Anterior cingulate cortex (tissue), 58 donors: ENCODE results near the gene PLCXD3.
A peak's percentile ranks its signal among the peaks of the same experiment; 100 is the strongest.

ENCODE experiments used
- DNase-seq, 58 donors: peaks; one replicate each; lab custom pipeline; 2025; lab: John Stamatoyannopoulos, UW

Gene PLCXD3, protein sequence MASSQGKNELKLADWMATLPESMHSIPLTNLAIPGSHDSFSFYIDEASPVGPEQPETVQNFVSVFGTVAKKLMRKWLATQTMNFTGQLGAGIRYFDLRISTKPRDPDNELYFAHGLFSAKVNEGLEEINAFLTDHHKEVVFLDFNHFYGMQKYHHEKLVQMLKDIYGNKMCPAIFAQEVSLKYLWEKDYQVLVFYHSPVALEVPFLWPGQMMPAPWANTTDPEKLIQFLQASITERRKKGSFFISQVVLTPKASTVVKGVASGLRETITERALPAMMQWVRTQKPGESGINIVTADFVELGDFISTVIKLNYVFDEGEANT

DNA sequence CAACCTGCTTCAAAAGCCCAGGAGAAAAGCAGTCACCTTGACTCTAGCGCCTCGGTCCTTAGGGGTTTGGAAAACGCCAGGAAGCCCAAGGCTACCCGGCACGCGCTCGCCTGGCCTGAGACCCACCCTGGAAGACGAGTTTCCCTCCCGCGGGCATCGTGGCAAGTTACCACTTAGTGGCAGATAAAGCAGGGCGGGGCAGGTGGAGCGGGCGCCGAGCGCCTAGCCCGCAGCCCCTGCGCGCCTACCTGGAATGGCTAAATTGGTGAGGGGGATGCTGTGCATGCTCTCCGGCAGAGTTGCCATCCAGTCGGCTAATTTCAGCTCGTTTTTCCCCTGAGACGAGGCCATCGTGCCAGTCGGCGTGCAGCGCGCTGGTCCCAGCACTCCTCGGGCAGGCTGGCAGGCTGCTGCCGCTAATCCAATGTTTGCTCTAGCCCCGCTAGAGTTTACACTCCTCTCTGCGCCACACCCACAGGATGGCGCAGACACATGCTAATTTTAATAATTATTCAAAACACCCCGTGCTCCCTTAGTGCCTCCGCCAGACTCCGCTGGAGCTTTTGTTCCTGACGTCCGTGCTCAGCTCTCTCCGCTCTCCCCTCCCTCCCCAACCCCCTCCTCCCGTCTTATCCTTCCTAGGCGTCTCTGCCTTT lies at the start of gene PLCXD3:
TSS of gene PLCXD3 (minus strand) at position 426 of the 656 bp plus-strand sequence. CDS start at position 351, 75 bp downstream.
- peak in 15 of 58 donors; percentile 2 to 46 (median 15) for DNase-seq

DNA sequence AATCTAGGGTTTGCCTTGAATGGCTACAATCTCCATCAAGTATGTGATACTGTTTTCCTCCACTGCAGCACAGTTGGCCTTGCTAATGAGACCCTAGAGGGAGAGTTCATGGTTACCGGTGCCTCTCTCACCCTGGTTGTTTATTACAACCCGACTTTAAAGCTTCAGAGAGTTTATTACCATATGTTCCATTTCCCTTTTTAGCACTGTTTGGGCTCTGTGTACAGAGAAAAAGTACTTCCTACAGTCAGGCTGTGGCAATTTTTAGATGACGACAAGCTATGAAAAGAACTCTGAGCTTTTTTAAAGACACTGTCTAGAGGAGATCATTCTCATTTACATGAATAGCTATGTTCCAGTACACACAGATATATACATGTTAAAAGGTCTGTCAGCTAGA lies 48.8 kb upstream of the PLCXD3 start:
- no peak for DNase-seq

DNA sequence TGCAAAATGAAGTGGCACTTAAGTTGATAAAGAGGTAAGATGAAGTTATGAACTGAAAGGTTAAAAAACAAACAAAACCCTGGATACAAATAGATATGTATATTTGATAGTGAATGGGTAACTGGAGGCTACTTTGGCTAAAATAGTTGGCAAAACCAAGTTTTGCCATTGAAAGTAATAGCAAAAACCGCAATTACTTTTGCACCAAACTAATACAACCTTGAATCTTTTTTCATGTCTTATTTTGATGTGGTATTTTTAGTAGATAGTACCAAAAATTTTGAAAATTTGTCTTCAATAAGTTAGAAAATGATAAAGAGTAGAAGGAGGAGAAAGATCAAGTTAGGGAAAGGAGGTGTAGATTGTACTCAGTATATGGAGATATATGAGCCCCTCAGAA lies 47.9 kb upstream of the PLCXD3 start:
- DNase-seq = no peak

DNA sequence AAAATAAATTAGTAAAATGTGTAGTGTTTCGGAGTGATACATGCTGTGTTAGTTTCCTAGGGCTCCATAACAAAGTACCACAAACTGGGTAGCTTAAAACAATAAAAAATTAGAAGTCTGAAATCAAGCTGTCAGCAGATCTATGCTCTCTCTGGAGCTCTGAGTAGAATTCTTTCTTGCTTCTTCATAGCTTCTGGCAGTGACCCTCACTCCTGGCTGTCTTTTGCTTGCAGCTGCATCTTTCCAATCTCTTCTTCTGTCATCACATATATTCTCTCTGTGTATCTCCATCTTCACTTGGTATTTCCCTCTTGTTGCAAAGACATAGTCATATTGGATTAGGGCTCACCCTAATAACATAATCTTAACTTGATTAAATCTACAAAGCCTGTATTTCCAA lies 37.6 kb upstream of the PLCXD3 start:
- no peak for DNase-seq

DNA sequence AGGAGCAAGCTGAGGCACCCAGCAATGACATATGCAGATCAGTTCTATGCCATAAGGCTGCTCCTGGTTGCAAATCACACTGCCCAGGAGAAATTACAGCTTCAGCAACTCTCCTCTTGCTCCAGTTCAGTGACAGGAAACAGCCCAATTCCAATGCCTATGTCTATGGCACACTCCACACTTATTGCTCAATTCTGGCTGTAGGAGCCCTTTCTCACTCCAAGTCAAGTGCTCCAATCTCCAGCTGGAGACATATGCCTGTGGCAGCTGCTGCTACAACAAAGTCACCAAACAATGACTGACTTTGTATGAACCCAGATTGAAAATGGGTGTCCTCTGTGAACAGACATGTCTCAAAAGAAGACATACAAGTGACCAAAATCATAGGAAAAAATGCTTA lies 31.8 kb upstream of the PLCXD3 start:
- DNase-seq = no peak

DNA sequence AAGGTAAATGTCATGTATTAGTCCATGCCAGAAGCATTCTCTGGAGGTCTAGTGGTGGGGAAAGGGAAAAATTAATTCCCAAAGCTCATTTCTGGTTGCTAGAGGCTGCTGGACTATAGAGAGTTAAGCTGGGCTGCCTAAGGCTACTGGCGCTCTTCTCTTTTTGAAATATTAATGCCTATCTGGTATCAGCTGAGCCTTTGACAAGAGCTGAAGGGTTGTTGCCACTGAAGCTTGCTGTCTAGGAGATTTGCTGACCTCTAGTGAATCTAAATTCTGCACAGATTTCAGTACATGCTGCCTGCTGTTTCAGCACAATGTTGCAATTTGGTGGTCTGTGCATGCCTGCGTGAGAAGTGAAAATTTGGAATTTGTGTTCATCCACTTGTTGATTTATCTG lies 29.1 kb upstream of the PLCXD3 start:
- no peak for DNase-seq

DNA sequence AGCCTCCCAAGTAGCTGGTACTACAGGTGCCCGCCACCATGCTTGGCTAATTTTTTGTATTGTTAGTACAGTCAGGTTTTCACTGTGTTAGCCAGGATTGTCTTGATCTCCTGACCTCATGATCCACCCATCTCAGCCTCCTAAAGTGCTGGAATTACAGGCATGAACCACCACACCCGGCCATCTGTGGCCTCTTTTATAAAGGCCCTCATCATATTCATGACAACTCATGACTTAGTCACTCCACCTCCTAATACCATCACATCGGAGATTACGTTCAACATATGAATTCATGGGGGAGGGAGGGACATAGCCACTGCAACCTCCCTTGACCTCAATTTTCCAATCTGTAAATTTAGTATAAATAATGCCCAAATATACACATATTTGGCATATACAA lies 27.2 kb upstream of the PLCXD3 start:
- DNase-seq = no peak

DNA sequence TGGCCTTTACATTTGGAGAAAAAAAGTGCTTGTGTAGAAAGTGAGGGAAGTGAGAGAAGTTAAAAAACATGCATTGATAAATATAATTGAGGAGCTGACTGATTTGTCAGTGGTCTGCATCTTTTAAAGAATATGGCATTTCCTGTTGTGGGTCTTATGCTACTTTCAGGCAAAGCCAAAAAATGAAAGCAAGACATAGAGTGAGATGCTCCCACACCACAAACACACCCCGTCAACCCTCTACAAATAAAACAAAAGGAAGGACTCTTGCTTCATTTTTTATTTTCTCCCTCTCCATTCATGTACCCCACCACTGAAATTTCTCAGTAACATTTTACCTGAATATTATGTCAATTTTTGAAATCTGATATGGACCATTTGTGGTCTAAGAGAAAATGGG lies 22.1 kb upstream of the PLCXD3 start:
- DNase-seq = no peak

DNA sequence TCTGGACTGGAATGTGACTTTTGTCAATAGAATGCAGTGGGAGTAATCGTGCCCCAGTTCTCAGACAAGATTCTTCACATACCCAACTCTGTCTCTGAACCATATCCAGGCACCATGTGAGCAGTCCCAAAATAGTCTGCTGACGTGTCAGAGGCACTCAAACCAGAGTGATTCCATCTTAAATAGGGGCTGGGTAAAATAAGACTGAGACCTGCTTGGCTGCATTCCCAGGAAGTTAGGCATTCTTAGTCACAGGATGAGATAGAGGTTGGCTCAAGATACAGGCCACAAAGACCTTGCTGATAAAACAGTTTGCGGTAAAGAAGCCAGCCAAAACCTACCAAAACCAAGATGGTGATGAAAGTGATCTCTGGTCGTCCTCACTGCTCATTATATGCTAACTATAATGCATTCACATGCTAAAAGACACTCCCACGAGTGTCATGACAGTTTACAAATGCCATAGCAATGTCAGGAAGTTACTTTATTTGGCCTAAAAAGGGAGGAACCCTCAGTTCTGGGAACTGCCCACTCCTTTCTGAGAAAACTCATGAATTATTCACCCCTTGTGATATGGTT lies 16.9 kb upstream of the PLCXD3 start:
- no peak for DNase-seq

DNA sequence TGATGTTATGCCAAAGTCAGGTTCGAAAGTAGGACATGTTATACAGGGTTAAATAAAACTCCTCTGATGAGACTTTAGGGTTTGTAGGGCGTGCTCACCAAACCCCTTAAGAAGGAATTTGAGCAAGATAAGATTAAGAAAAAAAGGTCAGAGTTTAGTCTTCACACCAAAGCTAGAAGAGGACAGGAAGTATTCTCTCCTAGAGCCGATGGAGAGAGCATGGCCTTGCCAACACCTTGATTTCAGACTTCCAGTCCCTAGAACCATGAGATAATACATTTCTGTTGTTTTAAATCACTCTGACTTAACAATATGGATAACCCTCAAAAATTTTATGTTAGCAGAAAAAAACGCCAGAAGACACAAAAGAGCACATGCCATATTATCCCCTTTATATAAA lies 16.3 kb upstream of the PLCXD3 start:
- no peak for DNase-seq

DNA sequence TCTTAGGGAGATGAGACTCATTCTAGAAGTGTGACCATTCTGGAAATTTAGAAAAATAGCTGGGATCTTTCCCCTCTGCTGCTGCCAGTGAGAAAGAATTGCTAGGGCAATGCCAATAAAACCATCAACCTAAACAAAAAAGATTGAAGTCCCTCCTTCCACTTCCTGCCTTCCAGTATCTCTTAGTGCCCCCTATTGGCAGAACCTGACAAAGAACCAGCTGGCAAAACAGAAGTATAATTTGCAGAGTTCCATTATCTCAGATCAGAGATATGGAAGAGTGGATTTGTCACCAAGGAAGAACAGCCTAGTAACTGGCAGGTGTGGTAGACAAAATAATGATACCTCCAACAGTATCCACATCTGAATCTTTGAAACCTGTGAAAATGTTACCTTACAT lies 13.8 kb upstream of the PLCXD3 start:
- DNase-seq = no peak

DNA sequence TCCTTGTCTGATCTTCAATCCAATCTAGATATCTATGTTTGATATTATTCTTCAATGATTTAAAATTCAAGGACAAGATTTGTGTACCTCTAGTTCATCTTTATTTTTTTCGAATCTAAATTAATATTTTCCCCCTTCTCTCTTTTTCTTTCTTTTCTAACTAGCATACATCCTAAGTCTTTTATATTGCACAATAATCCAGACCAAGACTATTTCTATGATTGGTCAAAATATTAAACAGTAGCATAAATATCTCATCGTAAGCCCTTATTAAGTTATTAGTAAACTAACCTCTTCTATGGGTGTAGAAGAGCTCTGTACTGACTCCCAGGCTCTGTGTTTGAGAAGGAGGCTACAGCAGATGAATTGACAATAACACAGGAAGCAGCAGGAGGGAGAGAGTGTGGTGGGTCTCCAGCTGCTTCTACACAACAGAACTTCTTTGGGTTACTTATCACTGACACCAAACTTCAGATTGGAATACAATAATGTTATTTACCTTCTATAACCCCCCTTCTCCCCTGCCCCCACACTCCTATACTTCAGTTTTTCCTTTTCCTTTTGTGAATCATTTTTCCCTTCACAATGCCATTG lies 11.9 kb upstream of the PLCXD3 start:
- DNase-seq = no peak

DNA sequence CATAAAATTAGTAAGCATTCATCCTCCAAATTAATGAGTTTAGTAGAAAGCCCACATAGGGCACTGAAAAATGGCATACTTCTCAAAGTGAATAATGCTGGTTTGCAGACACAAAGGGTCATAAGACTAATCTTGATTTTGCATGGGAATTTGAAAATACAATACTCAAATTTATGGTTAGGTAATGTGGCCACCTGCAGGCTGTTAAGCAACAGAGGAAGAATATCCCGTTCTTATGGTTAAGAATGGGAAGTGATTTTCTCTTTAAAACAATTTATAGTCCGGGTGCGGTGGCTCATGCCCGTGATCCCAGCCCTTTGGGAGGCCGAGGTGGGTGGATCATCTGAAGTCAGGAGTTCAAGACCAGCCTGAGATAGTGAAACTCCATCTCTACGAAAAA lies 9.4 kb upstream of the PLCXD3 start:
- no peak for DNase-seq

DNA sequence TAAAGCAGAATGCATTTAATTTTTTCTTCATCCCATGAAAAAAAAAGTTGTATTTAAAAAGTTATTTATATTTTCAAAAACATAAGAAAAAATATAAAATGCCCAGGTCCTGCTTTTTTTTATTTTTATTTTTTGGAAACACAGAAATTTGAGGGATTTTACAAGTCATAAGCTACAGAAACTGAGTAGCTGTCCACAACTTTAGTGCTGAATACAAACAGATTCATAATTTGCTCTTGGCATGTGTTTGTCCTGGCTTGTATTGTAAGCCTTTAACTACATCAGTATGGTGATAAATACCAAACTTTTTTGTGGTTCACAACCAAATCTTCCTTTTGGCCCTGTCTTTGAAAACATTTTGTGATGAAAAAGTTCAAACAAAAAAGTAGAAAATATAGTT lies 7.5 kb upstream of the PLCXD3 start:
- DNase-seq = no peak

DNA sequence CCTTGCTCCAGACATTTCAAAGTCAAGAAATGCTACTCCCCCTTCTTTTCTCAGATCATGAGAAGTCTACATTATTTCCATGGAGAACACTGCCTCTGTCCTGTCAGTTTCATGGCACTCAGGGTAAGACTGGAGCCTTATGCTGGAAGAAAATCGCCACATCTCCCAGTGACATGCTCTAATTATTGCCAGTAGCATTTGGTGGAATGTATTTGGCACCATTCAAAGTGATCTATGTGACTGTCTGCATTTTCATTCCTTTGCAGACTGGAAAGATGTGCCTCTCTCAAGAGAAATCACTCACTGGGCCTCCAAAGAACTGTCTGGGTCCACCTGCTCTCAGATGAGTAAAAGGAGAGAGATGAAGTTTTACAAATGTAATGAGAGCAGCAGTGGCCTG lies 840 bp upstream of the PLCXD3 start:
- DNase-seq = no peak

DNA sequence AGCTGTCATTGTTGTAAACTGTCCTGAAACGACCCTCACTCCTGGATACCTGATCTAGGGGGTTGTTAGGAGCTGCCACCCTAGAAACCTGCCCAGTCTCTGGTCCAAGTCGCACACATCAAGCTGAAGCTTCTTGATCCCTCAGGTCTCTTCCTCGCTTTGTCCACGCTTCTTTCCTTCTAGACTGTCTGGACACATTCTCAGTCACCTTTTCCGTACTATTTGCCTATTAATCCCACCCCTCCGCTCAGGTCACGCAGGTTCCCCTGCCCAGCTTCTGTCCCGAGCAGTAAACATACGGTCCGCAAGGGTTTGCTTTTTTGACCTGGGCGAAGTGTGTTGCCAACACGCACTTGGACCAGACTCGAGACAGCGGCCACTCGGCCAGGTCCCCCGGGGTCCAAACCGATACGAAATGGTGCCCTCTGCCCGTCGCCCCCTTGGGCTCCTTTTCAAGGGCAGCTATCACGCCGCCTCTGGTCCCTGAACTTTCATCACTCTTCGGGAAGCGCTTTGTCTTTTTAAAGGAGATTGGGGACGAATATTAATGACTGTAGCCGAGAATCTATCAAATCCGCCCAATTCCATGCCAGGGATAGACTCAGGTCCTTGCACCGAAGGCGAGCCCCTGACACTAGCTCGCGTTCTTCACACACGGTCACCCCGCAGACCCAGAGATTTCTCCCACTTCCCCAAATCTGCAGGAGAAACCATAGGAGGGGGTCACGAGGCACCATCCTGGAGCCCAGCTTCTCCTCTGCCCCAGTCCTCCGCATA lies 814 bp downstream of the PLCXD3 start:
- DNase-seq = peak in 2 of 58 donors; percentile 1 to 32

DNA sequence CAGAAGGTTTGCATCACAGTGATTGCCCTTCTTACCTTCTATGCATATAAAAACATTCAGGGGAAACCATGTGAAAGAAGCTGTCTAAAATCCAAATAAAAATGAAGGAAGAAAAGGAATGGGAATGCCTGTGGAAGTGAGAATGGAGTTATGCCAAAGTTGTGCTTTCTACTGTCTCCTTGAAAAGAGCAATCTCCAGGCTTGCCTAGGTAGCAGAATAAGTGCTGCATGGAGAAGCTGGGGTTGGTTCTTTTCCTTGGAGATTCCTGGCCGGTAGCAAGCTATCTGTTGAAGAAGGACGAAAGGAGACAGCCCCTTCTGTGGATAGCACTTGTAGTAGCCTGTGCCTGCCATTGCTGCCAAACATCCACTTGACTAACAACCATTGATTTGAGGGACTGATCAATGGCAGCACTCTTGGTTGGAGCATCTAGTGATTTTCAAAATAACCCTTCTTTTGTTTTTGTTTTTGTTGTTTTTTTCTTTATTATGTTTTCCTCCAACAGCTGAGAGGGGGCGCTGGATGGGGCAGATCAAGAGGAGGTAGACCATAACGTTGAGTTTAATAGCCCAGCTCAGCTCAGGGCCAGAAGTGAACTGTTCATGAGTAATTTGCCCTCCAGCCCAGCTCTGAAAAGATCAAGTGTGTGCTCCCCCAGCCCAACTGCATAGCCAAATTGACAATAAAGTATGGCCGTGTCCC lies 1.6 kb downstream of the PLCXD3 start:
- no peak for DNase-seq

DNA sequence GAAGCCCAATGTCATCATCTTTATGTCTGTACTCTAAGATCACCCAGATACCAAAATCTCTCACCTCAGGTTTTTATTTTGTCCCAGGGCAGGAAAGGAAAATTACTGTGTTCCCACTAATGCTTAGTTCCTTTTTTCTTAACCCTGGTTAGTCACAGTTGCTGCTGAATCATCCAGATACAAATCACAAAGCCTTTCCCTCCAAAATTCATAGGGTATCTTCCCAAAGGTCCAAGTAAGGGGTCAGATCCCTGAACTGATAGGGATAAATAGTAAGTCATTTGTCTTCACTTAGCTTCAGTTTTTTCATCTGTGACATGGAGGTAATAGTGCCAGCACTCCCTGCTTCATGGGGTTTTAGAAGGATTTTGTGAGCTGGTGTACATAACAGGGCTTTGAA lies 2.2 kb downstream of the PLCXD3 start:
- no peak for DNase-seq

DNA sequence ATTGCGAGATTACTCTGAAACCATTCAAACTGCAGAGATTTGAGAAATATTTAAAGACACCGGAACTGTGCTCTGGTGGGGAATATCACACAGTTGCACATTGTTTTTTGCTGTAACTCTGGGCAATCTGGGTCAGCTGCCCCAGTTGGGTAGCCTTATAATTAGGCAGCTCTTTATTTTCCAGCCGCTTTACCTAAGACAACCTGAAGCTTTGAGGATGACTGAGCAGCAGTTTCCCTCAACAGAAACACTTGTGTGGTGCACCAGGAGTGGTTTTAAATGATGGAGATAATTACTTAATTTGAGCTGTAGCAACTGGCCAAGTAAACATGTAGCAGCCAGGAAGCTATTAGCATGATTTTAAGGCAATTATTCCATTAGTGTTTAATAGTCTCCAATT lies 2.9 kb downstream of the PLCXD3 start:
- DNase-seq = no peak

DNA sequence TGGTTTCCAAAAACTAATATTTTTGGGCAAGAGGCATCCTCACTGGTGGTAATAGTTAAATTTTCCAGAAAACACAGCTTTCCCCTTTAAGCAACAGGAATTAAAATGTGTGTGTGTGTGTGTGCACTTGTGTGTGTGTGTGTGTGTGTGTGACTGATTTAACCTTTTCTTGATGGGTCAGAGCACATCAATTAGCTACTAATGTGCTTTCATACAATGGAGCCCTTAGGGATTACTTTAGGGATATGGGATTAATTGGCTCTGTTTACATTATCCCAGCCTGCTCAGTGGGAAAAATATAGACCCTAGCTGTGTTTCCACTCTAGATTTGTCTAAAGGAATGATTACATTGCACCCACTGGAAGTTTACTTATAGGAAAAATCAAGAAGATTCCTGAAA lies 6.5 kb downstream of the PLCXD3 start:
- no peak for DNase-seq
